Measurements from ENCODE around the gene CDH24. TPM values are rescaled to one million over a fixed set of nuclear protein-coding genes. Genes with fewer than 3 reads are reported as not detected.
A peak's percentile ranks its signal among the peaks of the same experiment; 100 is the strongest.

Gene CDH24
- total RNA-seq, 1 donor from 2014 or later, result 7.8 TPM

DNA sequence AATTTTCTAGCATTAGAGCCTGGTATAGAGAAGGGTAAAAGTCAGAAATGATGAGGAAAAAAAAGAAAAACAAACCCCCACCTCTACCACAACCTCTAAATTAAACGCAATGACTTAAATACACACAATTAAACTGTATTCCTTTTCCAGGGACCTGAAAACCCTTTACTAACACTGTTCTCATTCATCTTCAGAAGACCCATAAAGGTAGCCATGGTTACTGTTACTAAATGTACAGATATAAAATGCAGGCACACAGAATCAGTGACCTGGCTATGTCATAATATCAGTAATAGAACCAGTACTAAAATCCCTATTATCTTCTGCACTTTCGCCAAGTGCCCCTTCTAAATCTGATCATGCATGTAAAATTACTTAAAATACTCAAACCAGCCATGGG, 36.2 kb upstream of the CDH24 start:
- Histone ChIP-seq H3K27ac (no peak overlapping the region), H3K9me3 (no peaks in the 10 kb centered on the region), H3K36me3 (peaks cover 59% of the 10 kb centered on the region), H3K4me3 (peak overlapping the region; percentile 87), H3K4me1 (peaks cover 31% of the 10 kb centered on the region), H3K27me3 (no peaks in the 10 kb centered on the region)
- TF ChIP-seq, protein P1, sequence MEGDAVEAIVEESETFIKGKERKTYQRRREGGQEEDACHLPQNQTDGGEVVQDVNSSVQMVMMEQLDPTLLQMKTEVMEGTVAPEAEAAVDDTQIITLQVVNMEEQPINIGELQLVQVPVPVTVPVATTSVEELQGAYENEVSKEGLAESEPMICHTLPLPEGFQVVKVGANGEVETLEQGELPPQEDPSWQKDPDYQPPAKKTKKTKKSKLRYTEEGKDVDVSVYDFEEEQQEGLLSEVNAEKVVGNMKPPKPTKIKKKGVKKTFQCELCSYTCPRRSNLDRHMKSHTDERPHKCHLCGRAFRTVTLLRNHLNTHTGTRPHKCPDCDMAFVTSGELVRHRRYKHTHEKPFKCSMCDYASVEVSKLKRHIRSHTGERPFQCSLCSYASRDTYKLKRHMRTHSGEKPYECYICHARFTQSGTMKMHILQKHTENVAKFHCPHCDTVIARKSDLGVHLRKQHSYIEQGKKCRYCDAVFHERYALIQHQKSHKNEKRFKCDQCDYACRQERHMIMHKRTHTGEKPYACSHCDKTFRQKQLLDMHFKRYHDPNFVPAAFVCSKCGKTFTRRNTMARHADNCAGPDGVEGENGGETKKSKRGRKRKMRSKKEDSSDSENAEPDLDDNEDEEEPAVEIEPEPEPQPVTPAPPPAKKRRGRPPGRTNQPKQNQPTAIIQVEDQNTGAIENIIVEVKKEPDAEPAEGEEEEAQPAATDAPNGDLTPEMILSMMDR (IDR thresholded peaks at IDR 0.05), result no peak
- ATAC-seq (no peak), DNase-seq (no peak)
- intact Hi-C loops (cut with DNase I), result no loop called here

DNA sequence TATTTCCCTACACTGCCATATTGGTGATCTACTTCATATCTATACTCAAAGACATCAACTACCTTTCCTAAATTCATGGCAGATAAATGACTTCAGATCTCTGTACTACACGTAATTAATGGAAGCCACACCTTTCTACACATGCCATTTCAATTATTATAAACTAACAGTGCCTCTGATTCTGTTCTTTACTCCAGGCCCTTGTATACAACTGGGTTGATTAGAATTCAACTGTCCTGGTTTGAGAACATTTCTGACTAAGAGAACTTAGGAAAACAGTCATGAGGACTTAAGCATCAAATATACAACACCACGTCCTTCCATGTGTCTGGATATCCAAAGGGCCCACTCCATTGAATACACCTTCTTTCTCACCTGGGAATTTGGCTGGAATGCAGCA, 35.8 kb upstream of the CDH24 start:
- Histone ChIP-seq H3K27ac (no peak overlapping the region), H3K4me1 (peaks cover 31% of the 10 kb centered on the region), H3K27me3 (no peaks in the 10 kb centered on the region), H3K36me3 (peaks cover 59% of the 10 kb centered on the region), H3K9me3 (no peaks in the 10 kb centered on the region), H3K4me3 (no peak overlapping the region)
- no peak for ATAC-seq
- DNase-seq, result no peak
- TF ChIP-seq, protein P1 (IDR thresholded peaks at IDR 0.05), result no peak
- intact Hi-C loops (cut with DNase I), result no loop called here

DNA sequence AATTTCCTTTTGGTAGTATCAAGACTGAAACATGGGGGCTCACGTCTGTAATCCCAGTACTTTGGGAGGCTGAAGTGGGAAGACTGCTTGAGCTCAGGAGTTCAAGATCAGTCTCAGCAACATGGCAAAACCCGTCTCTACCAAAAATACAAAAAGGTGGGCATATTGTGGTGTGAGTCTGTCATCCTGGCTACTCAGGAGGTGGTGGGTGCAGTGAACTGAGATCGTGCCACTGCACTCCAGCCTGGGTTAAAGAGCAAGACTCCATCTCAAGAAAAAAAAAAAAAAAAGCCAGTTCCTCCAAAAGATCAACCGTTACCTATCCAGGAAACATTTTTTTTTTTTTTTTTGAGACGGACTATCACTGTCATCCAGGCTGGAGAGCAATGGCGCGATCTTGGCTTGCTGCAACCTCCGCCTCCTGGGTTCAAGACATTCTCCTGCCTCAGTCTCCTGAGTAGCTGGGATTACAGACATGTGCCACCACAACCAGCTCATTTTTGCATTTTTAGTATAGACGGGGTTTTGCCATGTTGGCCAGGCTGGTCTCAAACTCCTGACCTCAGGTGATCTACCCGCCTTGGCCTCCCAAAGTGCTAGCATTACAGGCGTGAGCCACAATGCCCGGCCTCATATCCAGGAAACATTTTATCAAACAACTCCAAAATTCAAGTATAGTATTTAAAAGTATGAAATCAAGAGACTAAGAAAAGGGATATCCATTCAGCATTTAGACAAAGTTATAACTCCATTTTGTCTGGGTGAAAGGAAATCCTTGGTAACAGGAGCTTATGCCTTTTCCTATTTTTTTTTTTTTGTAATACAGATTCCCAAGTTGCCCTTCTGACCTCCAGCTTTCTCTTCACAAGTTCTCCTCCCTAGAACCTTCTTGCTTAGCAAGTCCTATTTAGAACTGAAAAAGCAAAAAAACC, 34.2 kb upstream of the CDH24 start:
- DNase-seq, result no peak
- H3K27me3 ChIP-seq, result no peaks in the 10 kb centered on the region
- peaks cover 67% of the 10 kb centered on the region for H3K36me3 ChIP-seq
- no peak overlapping the region for H3K4me3 ChIP-seq
- TF ChIP-seq, protein P1 (IDR thresholded peaks at IDR 0.05), result no peak
- H3K4me1 ChIP-seq, result peaks cover 15% of the 10 kb centered on the region
- H3K27ac ChIP-seq, result no peak overlapping the region
- H3K9me3 ChIP-seq, result no peaks in the 10 kb centered on the region
- ATAC-seq, result no peak
- intact Hi-C loops (cut with DNase I), result no loop called here

DNA sequence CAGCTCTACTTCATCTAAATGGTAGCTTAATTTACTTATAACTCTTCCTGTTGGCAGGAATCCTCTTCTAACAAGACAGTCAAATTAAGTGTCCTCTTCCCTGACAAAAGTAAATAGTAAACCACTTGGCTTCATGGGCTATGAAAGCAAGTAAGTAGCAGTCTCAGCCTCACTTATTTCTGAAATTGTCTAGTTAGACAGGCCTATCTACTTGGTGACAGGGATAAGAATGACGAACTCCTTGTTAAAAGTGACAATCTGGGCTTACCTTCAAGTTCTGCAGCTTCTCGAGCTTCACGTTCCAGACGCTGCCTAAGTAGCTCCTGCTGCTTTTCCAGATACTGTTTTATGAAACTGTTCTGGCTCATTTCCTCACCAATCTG, 32.9 kb upstream of the CDH24 start:
- DNase-seq (no peak), ATAC-seq (no peak)
- Histone ChIP-seq H3K27me3 (no peaks in the 10 kb centered on the region), H3K27ac (no peak overlapping the region), H3K4me1 (peaks cover 13% of the 10 kb centered on the region), H3K4me3 (no peak overlapping the region), H3K36me3 (peaks cover 80% of the 10 kb centered on the region), H3K9me3 (no peaks in the 10 kb centered on the region)
- intact Hi-C loops (cut with DNase I), result no loop called here
- TF ChIP-seq, protein P1 (IDR thresholded peaks at IDR 0.05), result no peak

DNA sequence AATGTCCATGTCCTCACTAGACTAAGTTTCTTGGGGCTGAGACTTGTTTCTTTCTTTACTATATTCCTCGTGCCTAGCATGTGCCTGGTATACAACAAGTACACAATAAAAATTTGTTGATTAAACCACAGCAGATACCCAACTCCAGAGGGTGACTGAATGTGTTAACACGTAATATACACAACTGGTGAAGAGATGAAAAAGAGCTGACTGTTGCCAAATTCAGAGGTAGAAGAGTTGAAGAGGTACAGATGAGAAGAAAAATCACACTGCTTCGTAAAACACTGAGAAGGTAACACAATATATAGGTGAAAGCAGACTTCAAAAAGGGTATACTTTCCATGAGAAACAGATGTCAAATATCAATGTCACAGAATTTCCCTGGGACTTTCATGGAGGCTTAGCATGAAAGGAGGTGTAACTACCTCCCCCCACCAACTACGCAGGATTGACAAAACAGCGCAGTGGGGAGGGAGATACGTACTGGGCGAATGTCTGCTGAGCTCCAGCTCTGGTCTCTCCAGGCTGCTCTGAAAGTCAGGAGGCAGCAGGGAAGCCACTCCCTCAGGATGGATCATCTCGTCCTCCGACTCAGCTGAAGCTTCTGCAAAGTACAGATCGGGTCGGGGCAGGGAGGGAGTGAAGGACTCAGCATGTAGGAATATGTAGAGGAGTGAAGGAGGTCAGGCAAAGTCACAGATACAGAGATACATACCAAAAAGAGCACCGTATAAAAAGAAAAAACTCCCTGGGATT, 32.4 kb upstream of the CDH24 start:
- H3K4me3 ChIP-seq, result no peak overlapping the region
- H3K9me3 ChIP-seq, result no peaks in the 10 kb centered on the region
- H3K4me1 ChIP-seq, result peaks cover 13% of the 10 kb centered on the region
- no peak overlapping the region for H3K27ac ChIP-seq
- ATAC-seq (no peak), DNase-seq (no peak)
- H3K27me3 ChIP-seq, result no peaks in the 10 kb centered on the region
- TF ChIP-seq, protein P1 (IDR thresholded peaks at IDR 0.05), result no peak
- intact Hi-C loops (cut with DNase I), result no loop called here
- H3K36me3 ChIP-seq, result peaks cover 86% of the 10 kb centered on the region

Measured in upper lobe of right lung (tissue), 1 donor.